Esophagus squamous epithelium (tissue), 4 donors: ENCODE results near the gene PHRF1.

Source experiments
- CTCF ChIP-seq, 6 experiments: fragments of 450-650 bp in 4 of 6; fragments of 200-600 bp in 2 of 6; sonication (generic) in 2 of 6; IDR thresholded peaks; one replicate each; pipeline ENCODE4 v1.5.1; 2016 to 2019; ENCODE audit warnings: antibody characterized with exemption in 6 of 6, mild to moderate bottlenecking in 4 of 6, moderate library complexity in 4 of 6
- POLR2A ChIP-seq, 4 donors: fragments of 450-650 bp; IDR thresholded peaks; one replicate each; pipeline ENCODE4 v1.6.1; 2017; ENCODE audit warnings: antibody characterized with exemption in 4 of 4, mild to moderate bottlenecking in 4 of 4, moderate library complexity in 3 of 4

GRCh38 chr11:601573-602245 is 25.4 kb downstream of the PHRF1 start:
- TF ChIP-seq CTCF (IDR thresholded peaks at IDR 0.05) (no peak), POLR2A (IDR thresholded peaks at IDR 0.05) (no peak)
